B cell (primary cell): ENCODE results near the gene CAV2. TPM values are rescaled to one million over a fixed set of nuclear protein-coding genes. Genes with fewer than 3 reads are reported as not detected.

ENCODE experiments used
- ATAC-seq: fragments of 200-7000 bp; cut with Tn5 transposase; one replicate; pipeline ENCODE4 v1.10.0; 2021; ENCODE audit warnings: low read depth, mild to moderate bottlenecking, moderate number of reproducible peaks, moderate library complexity
- CTCF ChIA-PET: fragments of 350-600 bp; sonication (Branson Sonifier 250); formaldehyde crosslinking; loops from one replicate; lab custom pipeline; 2021; ENCODE audit warnings: antibody characterized with exemption, inconsistent platforms; lab: Charles Lee
- POLR2A ChIA-PET: fragments of 350-600 bp; sonication (Branson Sonifier 250); formaldehyde crosslinking; loops from one replicate; lab custom pipeline; 2021; ENCODE audit warnings: antibody characterized with exemption; lab: Charles Lee
- DNase-seq: peaks from one replicate; pipeline ENCODE4 v3.0.0; 2013
- H2AFZ ChIP-seq: 2 replicates; pipeline ENCODE4 v1.6.1; 2012; ENCODE audit warnings: mild to moderate bottlenecking, low read depth, low read length; ENCODE audit not compliant: insufficient read depth, poor library complexity, severe bottlenecking
- H3K27ac ChIP-seq, 2 donors: 1 replicate in 1 of 2; 2 replicates in 1 of 2; pipeline ENCODE4 v1.5.1; 2012 to 2013; ENCODE audit warnings: low read length in 2 of 2, mild to moderate bottlenecking in 2 of 2, moderate library complexity in 1 of 2
- H3K27me3 ChIP-seq, 4 experiments: fragments of 200-600 bp in 1 of 4; sonication (generic) in 1 of 4; replicated peaks in 1 of 4; 1 replicate in 2 of 4; 2 replicates in 2 of 4; pipeline versions ENCODE4 v1.6.1 to v1.7.0; 2013 to 2016; ENCODE audit warnings: low read length in 3 of 4, mild to moderate bottlenecking in 2 of 4, mixed read lengths in 1 of 4, moderate library complexity in 1 of 4; ENCODE audit not compliant: insufficient read depth in 4 of 4, control insufficient read depth in 3 of 4; ENCODE audit errors: control extremely low read depth in 1 of 4
- H3K36me3 ChIP-seq, 2 experiments: replicated peaks in 1 of 2; 1 replicate in 1 of 2; 2 replicates in 1 of 2; pipeline versions ENCODE4 v1.6.1 to v1.7.1; 2013; ENCODE audit warnings: low read length in 1 of 2; ENCODE audit not compliant: insufficient read depth in 2 of 2, control insufficient read depth in 1 of 2; ENCODE audit errors: control extremely low read depth in 1 of 2, extremely low read depth in 1 of 2
- H3K4me1 ChIP-seq, 2 donors: fragments of 200-600 bp in 1 of 2; sonication (generic) in 1 of 2; 1 replicate in 1 of 2; 2 replicates in 1 of 2; pipeline versions ENCODE4 v1.5.1 to v1.6.1; 2013 to 2017; ENCODE audit warnings: low read length in 2 of 2; ENCODE audit not compliant: control insufficient read depth in 2 of 2, insufficient read depth in 2 of 2
- H3K4me2 ChIP-seq: replicated peaks from 2 replicates; pipeline ENCODE3; 2012; ENCODE audit warnings: mild to moderate bottlenecking, low read depth, low read length; ENCODE audit not compliant: poor library complexity, severe bottlenecking
- H3K4me3 ChIP-seq, 5 experiments: fragments of 200-600 bp in 1 of 5; sonication (generic) in 1 of 5; 1 replicate in 3 of 5; 2 replicates in 2 of 5; pipeline versions ENCODE4 v1.5.1 to v1.7.0; 2011 to 2016; ENCODE audit warnings: low read length in 4 of 5, mild to moderate bottlenecking in 4 of 5, low read depth in 2 of 5, control low read depth in 1 of 5, moderate library complexity in 1 of 5; ENCODE audit not compliant: insufficient read depth in 1 of 5; ENCODE audit errors: control extremely low read depth in 1 of 5, extremely low read depth in 1 of 5
- H3K79me2 ChIP-seq: fragments of 200-600 bp; sonication (generic); one replicate; pipeline ENCODE4 v1.6.0; 2016; ENCODE audit warnings: low read length; ENCODE audit not compliant: control insufficient read depth, insufficient read depth
- H3K9ac ChIP-seq: fragments of 200-600 bp; sonication (generic); 2 replicates; pipeline ENCODE4 v1.6.1; 2017; ENCODE audit warnings: mild to moderate bottlenecking, low read length, moderate library complexity
- H3K9me3 ChIP-seq, 3 donors: one replicate each; pipeline versions ENCODE4 v1.6.1 to v1.7.1; 2013; ENCODE audit warnings: low read length in 2 of 3; ENCODE audit not compliant: control insufficient read depth in 2 of 3, insufficient read depth in 1 of 3; ENCODE audit errors: control extremely low read depth in 1 of 3
- H4K20me1 ChIP-seq: 2 replicates; pipeline ENCODE4 v1.6.0; 2012; ENCODE audit warnings: mild to moderate bottlenecking, low read length; ENCODE audit not compliant: insufficient read depth, control insufficient read depth, poor library complexity, severe bottlenecking
- H3K27ac Mint-ChIP-seq: one replicate; pipeline ENCODE4 v1.8.0; 2021; ENCODE audit warnings: mixed read lengths
- H3K27me3 Mint-ChIP-seq: one replicate; pipeline ENCODE4 v1.8.0; 2021; ENCODE audit warnings: mixed read lengths
- H3K4me1 Mint-ChIP-seq: one replicate; pipeline ENCODE4 v1.8.0; 2021; ENCODE audit warnings: mixed read lengths
- H3K4me3 Mint-ChIP-seq: one replicate; pipeline ENCODE4 v1.8.0; 2021; ENCODE audit warnings: mixed read lengths
- H3K9me3 Mint-ChIP-seq: one replicate; pipeline ENCODE4 v1.8.0; 2022; ENCODE audit warnings: mixed read lengths; ENCODE audit not compliant: insufficient read depth
- CTCF ChIP-seq: fragments of 200-600 bp; IDR thresholded peaks from one replicate; pipeline ENCODE4 v1.8.0; 2022; ENCODE audit warnings: antibody characterized with exemption, mild to moderate bottlenecking
- EZH2 ChIP-seq: IDR thresholded peaks from 2 replicates; pipeline ENCODE4 v1.6.1; 2012; ENCODE audit warnings: borderline replicate concordance, low read depth, mild to moderate bottlenecking, moderate library complexity, low read length; ENCODE audit not compliant: insufficient read depth, poor library complexity, severe bottlenecking
- WGBS: methylation state at CpG from one replicate; pipeline ENCODE4 v1.1.5; 2013; ENCODE audit warnings: missing lambda C conversion rate; ENCODE audit not compliant: insufficient coverage; 5-methylcytosine and 5-hydroxymethylcytosine counted together
- intact Hi-C: fragments of 100-400 bp; cut with micrococcal nuclease; formaldehyde crosslinking; loops from one replicate; pipeline ENCODE4 v1.10.0; 2022
- polyA plus RNA-seq: library from polyadenylated mRNA; depleted of rRNA; stranded (reverse); fragments of >200 nt; gene quantifications from 2 replicates; pipeline ENCODE4 v1.2.3, GENCODE V29; 2012
- total RNA-seq, 2 donors: library from RNA; stranded (reverse); fragments of 120-200 nt in 1 of 2; gene quantifications; 1 replicate in 1 of 2; 2 replicates in 1 of 2; pipeline versions ENCODE4 v1.2.3 to v1.2.4, GENCODE V29; 2013 to 2022

The CAV2 gene
- total and polyA plus RNA-seq, 2 donors (not counting 1 experiment from before 2014, with no cell fraction given): not detected

GRCh38 chr7:116512520-116513188 is 13.1 kb downstream of the CAV2 start:
- Mint-ChIP-seq H3K9me3 (no peaks in the 10 kb centered on the region), H3K27ac (no peak overlapping the region), H3K27me3 (peaks cover 17% of the 10 kb centered on the region), H3K4me3 (peak overlapping the region; percentile 90), H3K4me1 (peaks cover 16% of the 10 kb centered on the region)
- no peak for DNase-seq
- intact Hi-C loops: no loop called here
- no peaks in the 10 kb centered on the region for H4K20me1 ChIP-seq
- H3K27me3 ChIP-seq: peaks cover 0 to 10% (median 2%) of the 10 kb centered on the region in 4 experiments
- WGBS: 100% methylated on average over 2 of the region's 4 CpGs
- H3K4me1 ChIP-seq: peaks cover 6 to 13% of the 10 kb centered on the region in 2 donors
- no peaks in the 10 kb centered on the region for H3K79me2 ChIP-seq
- CTCF ChIA-PET: interaction anchor here (1.0 to 1.4 kb wide), 2 partner anchors 11 to 13 kb away, joined by 3 to 5 read pairs; no protein-coding TSS in a partner anchor
- no peaks in the 10 kb centered on the region for H3K36me3 ChIP-seq
- POLR2A ChIA-PET: no interaction called here
- peak overlapping the region; percentile 76 for H2AFZ ChIP-seq
- H3K9ac ChIP-seq: no peak overlapping the region
- ATAC-seq: no peak
- H3K27ac ChIP-seq: no peak overlapping the region
- no peaks in the 10 kb centered on the region for H3K9me3 ChIP-seq
- no peak overlapping the region for H3K4me3 ChIP-seq
- TF ChIP-seq CTCF (no peak), EZH2 (no peak)
- peak overlapping the region; percentile 65 for H3K4me2 ChIP-seq

- no peaks in the 10 kb centered on the region for H4K20me1 ChIP-seq
- Mint-ChIP-seq H3K9me3 (no peaks in the 10 kb centered on the region), H3K4me1 (peaks cover 16% of the 10 kb centered on the region), H3K4me3 (no peak overlapping the region), H3K27ac (no peak overlapping the region), H3K27me3 (peaks cover 25% of the 10 kb centered on the region)
- H3K27me3 ChIP-seq: peaks cover 0 to 13% (median 5%) of the 10 kb centered on the region in 4 experiments
- H3K79me2 ChIP-seq: no peaks in the 10 kb centered on the region
- no peak overlapping the region for H3K4me3 ChIP-seq
- no peak overlapping the region for H3K4me2 ChIP-seq
- no peaks in the 10 kb centered on the region for H3K9me3 ChIP-seq
- no peak for ATAC-seq
- TF ChIP-seq EZH2 (no peak), CTCF (no peak)
- peaks cover 6 to 13% of the 10 kb centered on the region in 2 donors for H3K4me1 ChIP-seq
- DNase-seq: no peak
- POLR2A ChIA-PET: no interaction called here
- H3K27ac ChIP-seq: no peak overlapping the region
- CTCF ChIA-PET: interaction anchor here (2.2 kb wide), 1 partner anchor 10 kb away, joined by 8 read pairs; no protein-coding TSS in a partner anchor
- H3K36me3 ChIP-seq: no peaks in the 10 kb centered on the region
- no peak overlapping the region for H3K9ac ChIP-seq
- no peak overlapping the region for H2AFZ ChIP-seq
- intact Hi-C loops: no loop called here
Measured at GRCh38 chr7:116515584-116515983, 16.0 kb downstream of the CAV2 start.
